Keratinocyte (primary cell): ENCODE measurements around the gene ERC1. TPM values are rescaled to one million over a fixed set of nuclear protein-coding genes. Genes with fewer than 3 reads are reported as not detected.

ENCODE experiments used
- DNase-seq: peaks from one replicate; pipeline ENCODE4 v3.0.0-alpha.2; 2011; ENCODE audit warnings: low read depth, missing footprints, low spot score
- FAIRE-seq: peaks from 2 replicates; lab custom pipeline; 2011; peaks lifted over from hg19 to GRCh38; lab: Jason Lieb, UNC
- H2AFZ ChIP-seq: 2 replicates; pipeline ENCODE4 v1.6.0; 2012; ENCODE audit warnings: low read length, control low read depth, inconsistent platforms; ENCODE audit not compliant: control insufficient read depth
- H3K27ac ChIP-seq: 2 replicates; pipeline ENCODE4 v1.5.1; 2011; ENCODE audit warnings: low read length; ENCODE audit not compliant: control insufficient read depth, insufficient read depth
- H3K27me3 ChIP-seq: 3 replicates; pipeline ENCODE4 v1.6.0; 2011; ENCODE audit warnings: low read length; ENCODE audit not compliant: control insufficient read depth, insufficient read depth; ENCODE audit errors: extremely low read depth
- H3K36me3 ChIP-seq, 2 experiments: 2 replicates in 1 of 2; 3 replicates in 1 of 2; pipeline ENCODE4 v1.5.1; 2011; ENCODE audit warnings: low read length in 2 of 2, mild to moderate bottlenecking in 1 of 2; ENCODE audit not compliant: control insufficient read depth in 2 of 2, insufficient read depth in 2 of 2; ENCODE audit errors: extremely low read depth in 1 of 2
- H3K4me1 ChIP-seq: 3 replicates; pipeline ENCODE4 v1.5.1; 2011; ENCODE audit warnings: low read length; ENCODE audit not compliant: control insufficient read depth, insufficient read depth; ENCODE audit errors: extremely low read depth
- H3K4me2 ChIP-seq: 3 replicates; pipeline ENCODE4 v1.6.0; 2011; ENCODE audit warnings: low read depth, low read length; ENCODE audit not compliant: control insufficient read depth, insufficient read depth; ENCODE audit errors: extremely low read depth
- H3K4me3 ChIP-seq, 3 experiments: fragments of 200-600 bp in 1 of 3; sonication (generic) in 1 of 3; 2 replicates in 2 of 3; 3 replicates in 1 of 3; pipeline ENCODE4 v1.5.1; 2011 to 2016; ENCODE audit warnings: low read length in 3 of 3, mild to moderate bottlenecking in 3 of 3, control low read depth in 2 of 3, inconsistent platforms in 1 of 3, low read depth in 1 of 3, mixed read lengths in 1 of 3, mixed run types in 1 of 3, moderate library complexity in 1 of 3; ENCODE audit not compliant: control insufficient read depth in 2 of 3, insufficient read depth in 2 of 3; ENCODE audit errors: extremely low read depth in 1 of 3
- H3K79me2 ChIP-seq: 2 replicates; pipeline ENCODE4 v1.6.0; 2012; ENCODE audit warnings: low read length; ENCODE audit not compliant: control insufficient read depth, insufficient read depth
- H3K9ac ChIP-seq: 3 replicates; pipeline ENCODE4 v1.6.0; 2011; ENCODE audit warnings: low read length; ENCODE audit not compliant: control insufficient read depth, insufficient read depth; ENCODE audit errors: extremely low read depth
- H3K9me1 ChIP-seq: 3 replicates; pipeline ENCODE4 v1.6.0; 2011; ENCODE audit warnings: low read length; ENCODE audit not compliant: control insufficient read depth, insufficient read depth; ENCODE audit errors: extremely low read depth
- H3K9me3 ChIP-seq: 2 replicates; pipeline ENCODE4 v1.5.1; 2012; ENCODE audit warnings: low read depth, low read length; ENCODE audit not compliant: control insufficient read depth
- H4K20me1 ChIP-seq: 3 replicates; pipeline ENCODE4 v1.6.0; 2011; ENCODE audit warnings: low read length; ENCODE audit not compliant: control insufficient read depth, insufficient read depth; ENCODE audit errors: extremely low read depth
- CTCF ChIP-seq, 3 experiments: IDR thresholded peaks in 1 of 3; conservative IDR thresholded peaks in 1 of 3; optimal IDR thresholded peaks in 1 of 3; 2 replicates in 2 of 3; 3 replicates in 1 of 3; pipeline versions ENCODE3 to v1.5.1; 2011; ENCODE audit warnings: low read length in 3 of 3, mild to moderate bottlenecking in 3 of 3, moderate library complexity in 2 of 3, control low read depth in 1 of 3, inconsistent platforms in 1 of 3; ENCODE audit not compliant: insufficient read depth in 2 of 3; ENCODE audit errors: extremely low read depth in 1 of 3
- EZH2 ChIP-seq: IDR thresholded peaks from one replicate; pipeline ENCODE4 v1.6.1; 2012; ENCODE audit warnings: inconsistent platforms, mild to moderate bottlenecking, low read length, moderate library complexity
- dilution Hi-C: fragments of 300-500 bp; cut with MboI; formaldehyde crosslinking; loops from one replicate; pipeline ENCODE4 v1.7.0; 2020; ENCODE audit warnings: low sequenced_read_pairs; ENCODE audit not compliant: extremely low pct_ligation_motif_present
- polyA plus RNA-seq, 5 experiments: library from polyadenylated mRNA; depleted of rRNA in 3 of 5; stranded (reverse) in 3 of 5; stranded (forward) in 1 of 5; unstranded in 1 of 5; fragments of >200 nt; gene quantifications; 1 replicate in 1 of 5; 2 replicates in 3 of 5; 3 replicates in 1 of 5; pipeline versions ENCODE4 v1.2.1 to v1.2.3, GENCODE V29; 2011 to 2012; ENCODE audit warnings: missing spikeins in 2 of 5, low read depth in 1 of 5, low replicate concordance in 1 of 5

The ERC1 gene
- polyA plus RNA-seq, 1 donor (not counting 4 experiments of a cell fraction or from before 2014, with no cell fraction given) = 16.1 TPM

- no peak for TF ChIP-seq CTCF (optimal IDR thresholded peaks at IDR 0.05 in 1 of 3, IDR thresholded peaks at IDR 0.05 in 1 of 3, conservative IDR thresholded peaks at IDR 0.05 in 1 of 3; ENCODE audit: extremely low read depth in 1 of 3, insufficient read depth in 2 of 3, low read length in 3 of 3)
- no peak for TF ChIP-seq EZH2
- Histone ChIP-seq H3K4me1 (no peaks in the 10 kb centered on the region), H3K9ac (no peak overlapping the region), H3K79me2 (peaks cover 57% of the 10 kb centered on the region), H4K20me1 (peaks cover 2% of the 10 kb centered on the region), H3K36me3 (no peaks in the 10 kb centered on the region), H3K9me1 (no peaks in the 10 kb centered on the region), H2AFZ (no peak overlapping the region), H3K4me3 (no peak overlapping the region), H3K4me2 (no peak overlapping the region), H3K27ac (no peak overlapping the region), H3K27me3 (no peaks in the 10 kb centered on the region), H3K9me3 (peaks cover 3% of the 10 kb centered on the region)
- DNase-seq = no peak
- dilution Hi-C loops = no loop called here
- no peak for FAIRE-seq
These were observed 63.3 kb downstream of the ERC1 start for GRCh38 chr12:1054117-1054870.

- no peak for TF ChIP-seq EZH2
- Histone ChIP-seq H3K9me3 (peaks cover 3% of the 10 kb centered on the region), H3K4me3 (no peak overlapping the region), H3K9ac (no peak overlapping the region), H3K27ac (no peak overlapping the region), H3K4me1 (no peaks in the 10 kb centered on the region), H4K20me1 (no peaks in the 10 kb centered on the region), H3K79me2 (peaks cover 63% of the 10 kb centered on the region), H3K4me2 (no peak overlapping the region), H3K27me3 (no peaks in the 10 kb centered on the region), H3K36me3 (no peaks in the 10 kb centered on the region), H3K9me1 (no peaks in the 10 kb centered on the region), H2AFZ (no peak overlapping the region)
- no peak for FAIRE-seq
- dilution Hi-C loops = no loop called here
- DNase-seq = no peak
These were observed 65.4 kb downstream of the ERC1 start for GRCh38 chr12:1056390-1056789.

- DNase-seq (no peak), FAIRE-seq (no peak)
- H3K79me2 ChIP-seq = peaks cover 72% of the 10 kb centered on the region
- no peak overlapping the region for H3K4me3 ChIP-seq
- peaks cover 4% of the 10 kb centered on the region for H3K9me3 ChIP-seq
- TF ChIP-seq EZH2 (no peak), CTCF (optimal IDR thresholded peaks at IDR 0.05 in 1 of 3, IDR thresholded peaks at IDR 0.05 in 1 of 3, conservative IDR thresholded peaks at IDR 0.05 in 1 of 3; ENCODE audit: extremely low read depth in 1 of 3, insufficient read depth in 2 of 3, low read length in 3 of 3) (no peak)
- no peaks in the 10 kb centered on the region for H3K9me1 ChIP-seq
- dilution Hi-C loops = no loop called here
- no peaks in the 10 kb centered on the region for H3K27me3 ChIP-seq
- H3K4me1 ChIP-seq = no peaks in the 10 kb centered on the region
- no peaks in the 10 kb centered on the region for H3K36me3 ChIP-seq
- no peak overlapping the region for H3K27ac ChIP-seq
- H3K9ac ChIP-seq = no peak overlapping the region
- H2AFZ ChIP-seq = no peak overlapping the region
- H4K20me1 ChIP-seq = no peaks in the 10 kb centered on the region
- H3K4me2 ChIP-seq = no peak overlapping the region
These were observed 67.4 kb downstream of the ERC1 start for GRCh38 chr12:1058423-1058822.
